Activated CD4-positive, alpha-beta T cell treated with anti-CD3 and anti-CD28 coated beads, Interleukin-2, amount 50 U/mL, for 1 hour (primary cell): Measurements from ENCODE around the gene SHC1.
"Not testable (repeated sequence)": the region's sequence is repeated elsewhere in the genome, so short reads cannot be mapped to it uniquely, and the experiment has no call there.

Source experiments
- DNase-seq: peaks from one replicate; pipeline ENCODE4 v3.0.0-alpha.2; 2020

The SHC1 gene

GRCh38 chr1:155007251-155007828 is 36.8 kb upstream of the SHC1 start:
- no peak for DNase-seq

- no peak for DNase-seq
Observed at GRCh38 chr1:155006601-155007101, 36.1 kb upstream of the SHC1 start.

DNA sequence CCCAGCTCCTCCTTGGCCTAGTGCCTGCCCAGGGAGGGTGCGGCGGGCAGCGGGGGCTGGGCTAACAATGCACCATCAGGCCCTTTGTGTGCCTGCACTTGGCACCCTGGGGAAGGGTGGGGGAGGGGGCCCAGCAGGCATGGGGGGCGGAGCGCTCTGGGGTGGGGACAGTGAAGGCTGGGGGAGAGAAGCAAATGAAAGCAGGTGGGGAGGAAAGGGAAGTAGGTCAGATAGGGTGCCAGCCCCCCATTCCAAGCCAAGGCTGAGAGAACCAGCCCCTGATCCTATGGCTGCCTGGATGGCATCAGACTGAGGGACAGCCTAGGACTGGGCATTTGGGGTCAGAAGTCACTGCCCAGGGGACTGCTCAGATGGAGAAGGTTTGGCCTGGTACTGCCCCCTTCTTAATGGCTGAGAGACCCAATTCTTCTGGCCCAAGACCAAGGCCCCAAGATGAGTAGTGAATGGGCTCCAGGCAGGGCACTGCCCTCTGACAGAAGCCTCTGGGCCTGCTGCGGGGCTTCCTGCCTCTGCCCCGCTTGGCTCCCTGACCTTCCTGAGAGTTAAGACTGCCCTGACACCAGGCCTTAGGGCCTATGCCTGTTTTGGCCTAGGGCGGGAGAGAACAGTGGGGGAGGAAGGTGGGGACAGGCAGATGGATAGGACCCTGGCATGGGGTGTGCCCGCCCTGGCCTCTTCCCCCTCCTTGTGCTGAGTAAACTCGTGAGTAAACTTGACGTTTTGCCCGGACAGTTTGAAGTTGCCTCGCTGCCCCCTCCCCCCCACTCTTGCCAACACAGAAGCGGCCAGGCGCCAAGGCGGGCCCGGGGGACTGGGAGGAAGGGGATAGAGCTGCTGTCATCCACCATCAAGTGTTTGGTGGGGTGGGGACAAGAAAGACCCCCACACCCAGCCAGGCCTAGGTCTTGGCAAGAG is 34.8 kb upstream of the SHC1 start:
- no peak for DNase-seq

DNA sequence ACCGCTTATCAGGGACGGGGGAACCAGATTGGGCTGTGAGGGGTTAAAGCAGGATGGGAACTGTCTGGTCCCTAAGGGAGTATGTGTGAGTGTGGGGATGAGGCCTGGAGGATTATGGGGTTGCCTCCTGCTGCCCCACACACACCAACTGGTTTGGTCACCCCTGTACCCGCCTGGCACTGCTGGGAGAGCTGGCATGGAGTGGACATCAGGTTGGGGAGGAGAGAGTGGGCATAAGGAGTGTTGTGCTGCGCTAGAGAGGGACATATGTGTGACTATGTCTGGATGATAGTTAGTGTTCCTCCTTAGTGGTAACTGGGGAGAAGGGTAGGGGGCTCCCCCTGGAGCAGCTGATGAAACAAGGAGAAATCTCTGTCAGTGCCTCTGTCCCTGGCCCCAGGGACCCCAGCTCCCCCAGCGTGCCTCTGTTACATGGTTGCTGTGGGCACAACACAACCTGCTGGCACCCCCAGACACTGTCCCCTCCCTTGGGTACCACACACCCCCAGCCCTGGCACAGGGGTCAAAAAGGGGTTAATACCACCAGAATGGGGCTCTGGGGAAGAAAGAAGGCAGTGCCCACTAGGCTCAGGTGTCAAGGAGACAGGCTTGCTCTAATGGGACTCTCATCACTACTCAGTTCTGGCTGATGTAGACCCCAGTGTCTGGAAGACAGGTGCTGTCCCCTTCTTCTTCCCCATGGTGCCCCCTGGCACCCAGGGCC is 34.0 kb upstream of the SHC1 start:
- no peak for DNase-seq

DNA sequence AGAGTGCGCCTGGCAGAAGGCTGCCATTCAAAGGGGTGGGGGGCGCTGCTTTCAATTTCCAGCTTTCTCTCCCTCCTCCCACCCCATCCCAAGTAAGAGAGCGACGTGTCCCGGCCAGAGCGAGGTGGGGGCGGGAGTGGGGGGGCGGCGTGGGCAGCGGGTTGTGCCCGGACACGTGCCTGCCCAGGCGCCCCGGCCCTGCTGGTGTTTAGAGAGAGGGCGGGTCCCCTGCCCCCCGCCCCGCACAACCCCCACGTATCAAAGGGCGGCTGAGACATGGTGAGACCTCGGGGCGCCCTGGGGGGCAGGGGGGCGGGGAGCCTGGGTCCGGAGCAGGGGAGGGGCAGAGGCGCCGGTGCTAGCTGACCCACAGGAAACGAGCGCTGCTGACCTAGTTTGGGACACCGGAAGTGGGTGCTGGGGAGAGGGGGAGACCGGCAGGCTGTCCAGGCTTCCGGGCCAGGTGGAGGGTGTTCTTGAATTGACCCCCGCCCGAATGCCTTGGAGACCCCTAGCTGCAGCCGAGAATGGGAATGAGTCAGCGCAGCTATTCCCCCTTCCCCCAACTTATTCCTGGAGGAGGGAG is 33.3 kb upstream of the SHC1 start:
- DNase-seq, result no peak

DNA sequence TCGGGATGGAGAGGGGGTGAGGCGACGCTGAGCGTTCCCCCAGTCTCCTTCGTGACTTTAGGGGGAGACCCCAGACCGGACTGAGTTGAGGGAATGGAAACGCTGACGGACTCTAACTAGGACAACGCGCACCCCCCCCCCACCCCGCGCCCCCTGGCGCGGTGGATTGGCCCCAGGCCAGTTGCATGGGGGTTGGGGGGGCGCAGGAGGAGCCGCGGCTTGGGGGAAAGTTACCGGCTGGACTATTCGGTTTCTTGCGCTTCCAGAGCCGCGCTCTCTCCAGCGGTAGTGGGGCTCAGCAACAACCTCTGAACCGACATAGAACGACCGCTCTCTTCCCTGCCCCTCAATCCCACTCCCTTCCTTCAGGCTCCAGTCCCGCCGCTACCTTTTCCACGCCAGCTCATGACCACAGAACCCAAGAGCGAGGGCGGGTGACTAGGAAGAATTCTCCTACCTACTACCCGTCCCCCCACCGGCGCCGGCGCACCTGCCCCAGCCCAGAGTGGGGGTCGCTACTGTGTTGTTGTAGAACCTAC is 32.7 kb upstream of the SHC1 start:
- DNase-seq, result no peak

DNA sequence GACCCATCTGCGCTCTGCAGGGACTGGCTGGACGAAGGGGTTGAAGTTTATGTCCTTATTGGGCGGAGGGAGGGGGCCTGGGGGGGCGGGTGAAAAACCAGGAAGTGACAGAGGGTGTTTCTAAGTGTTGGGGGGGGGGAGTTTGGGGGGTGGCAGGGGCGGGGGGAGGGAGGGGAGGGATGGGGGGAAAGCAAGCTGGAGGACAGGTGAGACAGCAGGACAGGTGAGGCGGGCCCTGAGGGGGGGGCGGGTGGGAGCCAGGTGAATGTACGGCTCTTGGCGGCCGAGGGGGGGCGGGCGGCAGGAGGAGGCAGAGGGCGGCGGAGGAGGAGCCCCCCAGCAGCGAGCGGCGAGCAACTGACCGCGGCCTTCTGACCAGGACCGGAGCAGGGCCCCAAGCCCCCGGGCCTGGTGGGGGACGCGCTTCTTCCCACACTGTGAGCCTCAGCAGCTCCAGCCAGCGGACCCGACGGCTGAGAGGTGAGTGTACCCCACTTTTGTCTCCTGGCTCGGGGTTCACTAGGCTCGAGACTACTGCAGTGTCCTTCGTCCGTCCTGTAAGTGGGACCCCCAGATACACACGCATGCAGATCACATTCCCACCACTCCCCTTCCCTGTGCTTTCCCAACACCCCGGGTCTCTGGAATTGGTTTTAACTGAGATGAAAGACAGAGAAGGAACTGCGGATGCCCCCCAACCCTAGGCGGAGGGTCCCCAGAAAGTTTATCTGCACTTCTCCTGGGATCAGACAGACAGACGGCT is 32.1 kb upstream of the SHC1 start, which contains the start of gene ZBTB7B:
TSS of gene ZBTB7B (plus strand) at position 339 of the 763 bp plus-strand sequence. CDS start 11,859 bp downstream, outside the sequence.
- DNase-seq, result no peak

DNA sequence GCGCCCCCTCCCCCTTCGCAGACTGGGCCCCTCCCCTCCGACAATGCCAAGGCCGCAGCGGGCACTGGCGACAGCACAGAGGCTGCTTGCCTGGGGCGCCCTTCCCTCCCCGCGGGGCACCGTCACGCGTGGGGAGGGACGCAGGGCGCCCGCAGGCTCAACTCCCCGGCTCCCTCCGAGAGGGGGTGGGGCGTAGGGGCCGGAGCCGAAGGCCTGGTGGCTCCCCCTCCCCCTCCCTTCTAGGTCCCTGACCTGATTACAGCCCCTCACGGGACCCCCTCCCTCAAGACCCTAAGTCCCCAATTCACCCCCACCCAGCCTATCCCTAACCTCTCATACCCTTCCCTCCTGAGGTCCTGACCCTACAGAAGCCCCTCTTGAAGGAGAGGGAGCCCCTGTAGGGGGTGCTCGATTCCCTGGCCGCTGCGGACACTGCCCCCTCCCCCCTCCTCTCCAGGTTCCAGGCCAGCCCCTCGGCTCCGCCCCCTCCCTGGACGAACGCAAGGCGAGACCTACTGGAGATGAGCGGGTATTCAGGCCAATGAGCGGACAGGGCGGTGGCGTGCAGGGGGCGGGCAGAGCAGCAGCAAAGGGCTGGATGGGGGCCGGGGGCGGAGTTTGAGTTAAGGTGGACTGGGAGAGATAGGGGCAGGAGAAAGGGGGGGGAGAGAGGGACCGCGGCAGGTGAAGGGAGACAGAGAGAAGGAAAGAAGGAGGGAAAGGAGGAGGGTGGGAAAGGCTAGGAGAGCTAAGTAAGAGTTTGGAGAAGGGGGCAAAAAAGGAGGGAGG is 31.3 kb upstream of the SHC1 start:
- DNase-seq, result peak; percentile 98

DNA sequence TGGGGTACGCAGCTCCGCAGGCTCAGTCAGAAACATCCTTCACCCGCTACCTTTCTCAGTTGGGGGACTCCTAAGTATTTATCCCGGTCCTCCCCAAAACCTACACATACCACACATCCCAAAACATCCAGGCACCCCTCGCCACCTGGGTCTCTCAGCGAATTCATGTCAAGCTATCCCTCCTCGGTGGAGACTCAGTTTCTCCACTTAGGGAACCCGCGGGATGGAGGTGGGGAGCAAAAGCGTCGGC is 30.8 kb upstream of the SHC1 start:
- DNase-seq, result no peak

GRCh38 chr1:155000726-155001424 is 30.3 kb upstream of the SHC1 start:
- DNase-seq, result peak; percentile 79

DNA sequence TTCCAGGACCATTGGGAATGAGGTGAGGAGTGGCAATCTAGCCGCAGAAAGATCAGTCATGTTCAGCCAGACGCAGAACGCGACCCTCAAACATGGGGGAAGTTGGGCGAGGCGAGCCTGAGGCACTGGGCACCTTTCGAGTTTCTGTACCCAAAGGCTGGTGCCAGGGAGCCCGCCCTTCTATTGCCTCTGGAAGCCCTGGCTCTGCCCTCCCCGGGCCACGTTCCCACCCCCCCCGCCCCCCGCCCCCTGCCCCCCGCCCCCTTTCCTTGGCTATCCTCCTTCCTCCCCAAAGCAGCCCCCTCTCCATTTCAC is 29.8 kb upstream of the SHC1 start:
- DNase-seq, result no peak

GRCh38 chr1:154999571-155000410 is 29.2 kb upstream of the SHC1 start:
- DNase-seq, result no peak

DNA sequence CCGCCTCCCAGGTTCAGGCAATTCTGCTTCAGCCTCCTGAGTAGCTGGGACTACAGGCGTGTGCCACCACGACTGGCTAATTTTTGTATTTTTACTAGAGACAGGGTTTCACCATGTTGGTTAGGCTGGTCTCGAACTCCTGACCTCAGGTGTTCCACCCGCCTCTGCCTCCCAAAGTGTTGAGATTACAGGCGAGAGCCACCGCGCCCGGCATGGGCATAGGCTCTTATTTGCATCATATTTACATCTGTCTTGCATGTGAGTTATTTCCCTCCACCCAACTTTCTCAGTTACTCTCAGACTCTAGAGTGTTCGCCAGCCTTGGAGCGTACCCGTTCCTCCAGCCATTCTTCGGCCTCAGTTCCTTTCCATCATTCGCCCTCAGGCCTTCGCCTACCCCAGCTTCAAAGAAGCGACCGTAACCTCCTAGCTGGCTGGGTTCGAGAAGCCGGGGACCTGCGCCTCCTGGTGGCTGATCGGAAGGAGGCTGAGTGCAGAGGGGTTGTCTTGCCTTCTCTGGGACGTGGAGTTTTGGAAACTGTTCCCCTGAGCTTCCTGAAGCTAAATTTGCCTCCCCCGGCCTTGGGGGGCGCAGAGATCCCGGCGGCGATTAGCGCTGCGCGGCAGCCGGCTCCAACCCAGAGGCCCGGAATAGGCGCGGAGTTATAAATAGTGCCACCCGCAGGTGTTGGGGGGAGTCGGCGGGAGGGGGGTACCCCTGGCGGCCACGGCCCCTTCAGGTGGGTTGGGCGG is 28.4 kb upstream of the SHC1 start:
- peak; percentile 70 for DNase-seq

DNA sequence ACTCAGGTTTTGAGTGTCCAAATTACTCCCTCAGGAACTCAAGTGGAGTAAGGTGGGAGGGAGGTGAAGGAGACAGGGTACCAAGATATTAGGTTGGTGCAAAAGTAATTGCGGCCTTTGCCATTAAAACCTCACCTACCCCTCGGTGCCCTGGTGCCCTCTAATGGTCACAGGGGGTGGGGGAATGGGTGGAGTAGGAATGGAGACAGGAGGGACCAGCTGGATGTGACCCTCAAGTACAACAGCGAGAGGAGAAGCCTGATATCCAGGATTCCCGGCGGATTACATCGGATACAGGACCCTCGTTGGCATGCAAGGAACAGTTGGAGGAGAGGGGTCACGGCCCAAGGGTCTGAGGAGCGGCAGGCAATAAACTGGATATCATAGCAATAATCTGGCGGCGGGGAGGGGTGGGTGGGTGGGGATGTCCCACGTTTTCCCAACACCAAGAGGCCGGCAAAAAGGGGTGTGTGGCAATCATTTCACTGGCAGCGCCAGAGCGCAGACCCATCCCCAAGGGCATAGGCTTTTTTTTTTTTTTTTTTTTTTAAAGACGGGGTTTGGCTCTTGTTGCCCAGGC is 27.7 kb upstream of the SHC1 start:
- DNase-seq, result no peak

GRCh38 chr1:154996966-154997701 is 26.6 kb upstream of the SHC1 start:
- DNase-seq, result no peak

DNA sequence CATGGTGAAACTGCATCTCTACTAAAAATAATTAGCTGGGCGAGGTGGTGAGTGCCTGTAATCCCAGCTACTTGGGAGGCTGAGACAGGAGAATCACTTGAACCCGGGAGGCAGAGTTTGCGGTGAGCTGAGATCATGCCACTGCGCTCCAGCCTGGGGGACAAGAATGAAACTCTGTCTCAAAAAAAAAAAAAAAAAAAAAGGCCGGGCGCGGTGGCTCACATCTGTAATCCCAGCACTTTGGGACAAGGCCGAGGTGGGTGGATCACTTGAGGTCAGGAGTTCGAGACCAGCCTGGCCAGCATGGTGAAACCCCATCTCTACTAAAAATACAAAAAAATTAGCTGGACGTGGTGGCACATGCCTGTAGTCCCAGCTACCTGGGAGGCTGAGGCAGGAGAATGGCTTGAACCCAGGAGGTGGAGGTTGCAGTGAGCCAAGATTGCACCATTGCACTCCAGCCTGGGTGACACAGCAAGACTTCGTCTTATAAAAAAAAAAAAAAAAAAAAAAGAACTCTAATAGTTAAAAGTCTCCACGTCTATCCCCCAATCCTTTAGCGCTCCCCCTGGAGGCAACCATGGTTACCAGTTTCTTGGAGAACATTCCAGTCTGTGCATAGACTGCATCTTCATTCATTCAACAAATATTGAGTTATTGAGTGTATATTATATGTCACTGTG is 24.9 kb upstream of the SHC1 start:
- DNase-seq, result not testable (repeated sequence)

GRCh38 chr1:154994591-154994990 is 24.0 kb upstream of the SHC1 start:
- DNase-seq, result no peak

GRCh38 chr1:154994269-154994587 is 23.7 kb upstream of the SHC1 start:
- no peak for DNase-seq
